GM12878 (cell line): ENCODE measurements around the gene KHDC1. TPM values are rescaled to one million over a fixed set of nuclear protein-coding genes. Genes with fewer than 3 reads are reported as not detected.

ENCODE experiments used
- ATAC-seq: fragments of 200-7000 bp; cut with Tn5 transposase; 3 replicates; pipeline ENCODE4 v1.9.1; 2020; ENCODE audit warnings: mild to moderate bottlenecking, moderate library complexity
- BruUV-seq: library from RNA; stranded (reverse); fragments of 400-500 nt; replicated peaks from 2 replicates; lab custom pipeline; 2021; lab: Mats Ljungman, UMichigan
- CTCF ChIA-PET: fragments of 300-600 bp; sonication (Branson Sonifier 250); formaldehyde crosslinking; extraction: SDS; loops from one replicate; lab custom pipeline; 2021; ENCODE audit warnings: inconsistent platforms; lab: Yijun Ruan, JAX
- POLR2A ChIA-PET: fragments of 350-600 bp; formaldehyde crosslinking; extraction: SDS; loops from one replicate; lab custom pipeline; 2021; ENCODE audit warnings: inconsistent platforms; lab: Charles Lee
- RAD21 ChIA-PET: fragments of 300-600 bp; sonication (Branson Sonifier 250); formaldehyde crosslinking; loops from one replicate; lab custom pipeline; 2023; ENCODE audit warnings: antibody characterized with exemption; ENCODE audit not compliant: unreplicated experiment; lab: Charles Lee
- SMC1A ChIA-PET: fragments of 300-600 bp; sonication (Branson Sonifier 250); formaldehyde crosslinking; loops from one replicate; lab custom pipeline; 2023; ENCODE audit not compliant: unreplicated experiment, uncharacterized antibody; lab: Charles Lee
- DNase-seq: peaks from one replicate; pipeline ENCODE4 v3.0.0-alpha.2; 2011; ENCODE audit warnings: low read depth, low spot score
- FAIRE-seq: peaks from 3 replicates; lab custom pipeline; 2011; peaks lifted over from hg19 to GRCh38; lab: Jason Lieb, UNC
- H2AFZ ChIP-seq: 2 replicates; pipeline ENCODE4 v1.6.0; 2011; ENCODE audit warnings: low read depth, low read length, control low read depth; ENCODE audit not compliant: control insufficient read depth
- H3K27ac ChIP-seq: 2 replicates; pipeline ENCODE4 v1.5.1; 2011; ENCODE audit warnings: control low read depth; ENCODE audit not compliant: control insufficient read depth, insufficient read depth
- H3K27me3 ChIP-seq, 2 experiments: replicated peaks in 1 of 2; 2 replicates each; pipeline versions ENCODE4 v1.6.0 to v1.6.1; 2011; ENCODE audit warnings: low read length in 1 of 2; ENCODE audit not compliant: control insufficient read depth in 2 of 2, insufficient read depth in 2 of 2
- H3K36me3 ChIP-seq, 2 experiments: 2 replicates each; pipeline ENCODE4 v1.5.1; 2011; ENCODE audit warnings: low read length in 1 of 2; ENCODE audit not compliant: control insufficient read depth in 2 of 2, insufficient read depth in 2 of 2
- H3K4me1 ChIP-seq: 2 replicates; pipeline ENCODE4 v1.6.1; 2011; ENCODE audit warnings: mild to moderate bottlenecking, low read length, moderate library complexity, mixed read lengths; ENCODE audit not compliant: control insufficient read depth, insufficient read depth
- H3K4me2 ChIP-seq: 2 replicates; pipeline ENCODE4 v1.6.0; 2011; ENCODE audit warnings: control low read depth; ENCODE audit not compliant: control insufficient read depth, insufficient read depth
- H3K4me3 ChIP-seq: fragments of 200-600 bp; sonication (generic); 2 replicates; pipeline ENCODE4 v1.5.1; 2016
- H3K79me2 ChIP-seq: 2 replicates; pipeline ENCODE4 v1.6.0; 2011; ENCODE audit warnings: low read length; ENCODE audit not compliant: control insufficient read depth, insufficient read depth
- H3K9ac ChIP-seq: 2 replicates; pipeline ENCODE4 v1.8.0; 2011; ENCODE audit warnings: low read length, control low read depth, mixed read lengths; ENCODE audit not compliant: control insufficient read depth, insufficient read depth
- H3K9me3 ChIP-seq: replicated peaks from 3 replicates; pipeline ENCODE4 v1.5.1; 2011; ENCODE audit warnings: mild to moderate bottlenecking, low read length; ENCODE audit not compliant: control insufficient read depth, insufficient read depth
- H4K20me1 ChIP-seq: 2 replicates; pipeline ENCODE4 v1.6.0; 2011; ENCODE audit not compliant: control insufficient read depth, insufficient read depth
- BCL3 ChIP-seq: IDR thresholded peaks from 2 replicates; pipeline ENCODE4 v1.6.1; 2011; ENCODE audit warnings: borderline replicate concordance, low read depth, mild to moderate bottlenecking, moderate library complexity, low read length; ENCODE audit not compliant: insufficient read depth, poor library complexity, severe bottlenecking
- EED ChIP-seq: sonication (generic); IDR thresholded peaks from 2 replicates; pipeline ENCODE4 v1.6.1; 2016; ENCODE audit warnings: antibody characterized with exemption, low read depth
- ETV6 ChIP-seq, 2 experiments: fragments of 450-650 bp in 1 of 2; IDR thresholded peaks in 1 of 2; conservative IDR thresholded peaks in 1 of 2; 2 replicates each; pipeline ENCODE4 v1.6.1; 2014; ENCODE audit warnings: antibody characterized with exemption in 1 of 2, borderline replicate concordance in 1 of 2, low read depth in 1 of 2, mild to moderate bottlenecking in 1 of 2, moderate library complexity in 1 of 2
- FOXM1 ChIP-seq: IDR thresholded peaks from 2 replicates; pipeline ENCODE4 v1.6.1; 2012; ENCODE audit warnings: low read depth, mild to moderate bottlenecking, inconsistent platforms, low read length, moderate library complexity
- HDAC6 ChIP-seq: fragments of 200-600 bp; sonication (generic); IDR thresholded peaks from one replicate; pipeline ENCODE4 v1.8.0; 2017; ENCODE audit warnings: antibody characterized with exemption; ENCODE audit not compliant: unreplicated experiment
- IKZF1 ChIP-seq: fragments of 450-650 bp; conservative IDR thresholded peaks from 2 replicates; pipeline ENCODE4 v1.6.1; 2017; ENCODE audit warnings: antibody characterized with exemption, mild to moderate bottlenecking
- IKZF2 ChIP-seq, 2 experiments: fragments of 450-650 bp; IDR thresholded peaks; 2 replicates each; pipeline ENCODE4 v1.6.1; 2017; ENCODE audit warnings: mild to moderate bottlenecking in 2 of 2, moderate library complexity in 2 of 2
- JUND ChIP-seq: IDR thresholded peaks from 2 replicates; pipeline ENCODE4 v1.6.1; 2012; ENCODE audit warnings: low read depth, mild to moderate bottlenecking, low read length, improper control_type of control experiment, moderate library complexity
- NFYA ChIP-seq: IDR thresholded peaks from 2 replicates; pipeline ENCODE4 v1.6.1; 2011; ENCODE audit warnings: low read depth, mild to moderate bottlenecking, low read length, improper control_type of control experiment, borderline replicate concordance
- NKRF ChIP-seq: fragments of 450-650 bp; conservative IDR thresholded peaks from 2 replicates; pipeline ENCODE4 v1.6.1; 2017; ENCODE audit warnings: mild to moderate bottlenecking, moderate library complexity
- NR2C1 ChIP-seq: fragments of 450-650 bp; IDR thresholded peaks from 2 replicates; pipeline ENCODE4 v1.6.1; 2017; ENCODE audit warnings: antibody characterized with exemption, mild to moderate bottlenecking, moderate library complexity
- NRF1 ChIP-seq: conservative IDR thresholded peaks from 2 replicates; pipeline ENCODE4 v1.6.1; 2011; ENCODE audit warnings: mild to moderate bottlenecking, low read depth, low read length, improper control_type of control experiment
- POLR2AphosphoS2 ChIP-seq: IDR thresholded peaks from 2 replicates; pipeline ENCODE4 v1.6.1; 2011; ENCODE audit warnings: low read depth, mild to moderate bottlenecking, low read length, improper control_type of control experiment, moderate library complexity
- RUNX3 ChIP-seq: IDR thresholded peaks from 2 replicates; pipeline ENCODE4 v1.6.1; 2012; ENCODE audit warnings: low read length, inconsistent platforms
- SMAD5 ChIP-seq: IDR thresholded peaks from 2 replicates; pipeline ENCODE4 v1.6.1; 2016; ENCODE audit warnings: antibody characterized with exemption, low read depth
- TAF1 ChIP-seq: IDR thresholded peaks from 2 replicates; pipeline ENCODE4 v1.6.1; 2011; ENCODE audit warnings: mild to moderate bottlenecking, low read depth, low read length, borderline replicate concordance
- YBX1 ChIP-seq: fragments of 450-650 bp; IDR thresholded peaks from 2 replicates; pipeline ENCODE4 v1.6.1; 2016; ENCODE audit warnings: antibody characterized with exemption
- YY1 ChIP-seq: IDR thresholded peaks from 2 replicates; pipeline ENCODE4 v1.6.1; 2011; ENCODE audit warnings: low read depth, mild to moderate bottlenecking, low read length
- ZNF24 ChIP-seq: fragments of 450-650 bp; IDR thresholded peaks from 2 replicates; pipeline ENCODE4 v1.6.1; 2017; ENCODE audit warnings: antibody characterized with exemption, mild to moderate bottlenecking
- WGBS: methylation state at CpG from one replicate; pipeline ENCODE4 v1.1.6; 2016; ENCODE audit warnings: low lambda C conversion rate; ENCODE audit not compliant: insufficient replicate concordance, insufficient coverage; ENCODE audit errors: missing lambda C conversion rate; 5-methylcytosine and 5-hydroxymethylcytosine counted together
- in situ Hi-C: fragments of 300-500 bp; cut with MboI; formaldehyde crosslinking; loops from 9 replicates; pipeline ENCODE4 v1.14.3; 2018; ENCODE audit warnings: mixed read lengths
- intact Hi-C: fragments of 100-400 bp; cut with micrococcal nuclease; formaldehyde crosslinking; loops from one replicate; pipeline ENCODE4 v1.14.2; 2022; ENCODE audit not compliant: unreplicated experiment
- polyA plus RNA-seq, 11 experiments: library from polyadenylated mRNA; depleted of rRNA in 4 of 11; unstranded in 6 of 11; stranded (reverse) in 5 of 11; fragments of >200 nt; fragmentation: Nextera tagmentation in 4 of 11; fragmentation: Illumina TruSeq in 1 of 11; extraction: Ambion mirVana in 4 of 11; extraction: Trizol in 1 of 11; gene quantifications; 1 replicate in 1 of 11; 2 replicates in 10 of 11; pipeline versions ENCODE4 v1.2.1 to v1.2.3, GENCODE V29; 2011 to 2016; ENCODE audit warnings: inconsistent platforms in 2 of 11, missing spikeins in 2 of 11, low read depth in 1 of 11
- total RNA-seq, 4 experiments: library from RNA; depleted of rRNA in 3 of 4; stranded (reverse); fragments of >200 nt in 3 of 4; fragmentation: Illumina TruSeq in 1 of 4; extraction: Trizol in 1 of 4; gene quantifications; 2 replicates each; pipeline versions ENCODE4 v1.2.1 to v1.2.3, GENCODE V29; 2013 to 2021
- TF ChIP-seq, protein P1 (sequence below): IDR thresholded peaks from 2 replicates; pipeline ENCODE4 v1.6.1; 2012; ENCODE audit warnings: low read depth, low read length, improper control_type of control experiment

KHDC1 gene
- total and polyA plus RNA-seq, 10 of the 15 experiments (the other 5 are each of a cell fraction or from before 2014, with no cell fraction given) = 3.3 to 8.7 (median 6.3) TPM

DNA sequence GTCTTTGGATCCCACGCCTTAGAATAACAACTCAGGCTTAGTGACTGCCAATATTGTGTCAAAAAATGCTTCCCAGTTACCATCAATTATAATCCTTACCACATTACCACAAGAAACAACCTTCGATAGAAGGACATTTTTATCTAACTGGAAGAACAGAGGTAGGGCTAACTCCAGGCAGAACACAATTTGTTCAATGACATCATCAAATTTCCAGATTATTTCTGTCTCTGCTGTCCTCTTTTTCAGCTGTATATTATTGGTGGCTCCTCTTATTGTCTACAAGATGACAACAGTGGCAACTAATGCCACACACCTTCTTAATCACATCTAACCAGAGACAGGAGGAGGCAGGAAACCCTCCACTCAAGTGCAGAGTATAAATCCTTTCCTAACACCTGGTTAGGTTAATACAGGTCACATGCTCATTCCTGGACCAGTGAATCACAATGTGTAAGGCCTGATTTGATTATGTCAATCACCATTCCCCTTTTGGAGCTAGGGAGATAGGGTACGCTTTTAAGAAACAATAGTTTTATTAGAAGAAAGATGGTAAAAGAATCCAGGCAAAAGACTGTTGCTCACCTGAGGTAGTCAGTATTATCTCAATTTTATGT lies 55.7 kb downstream of the KHDC1 start:
- intact Hi-C loops = no loop called here
- CTCF ChIA-PET = interaction anchor here (1.1 to 1.2 kb wide), 2 partner anchors 9 to 181 kb away, joined by 3 read pairs; no protein-coding TSS in a partner anchor
- SMC1A ChIA-PET = no interaction called here
- H3K27ac ChIP-seq = no peak overlapping the region
- H3K4me2 ChIP-seq = no peak overlapping the region
- WGBS = 47% methylated on average over 3 of the region's 3 CpGs
- RAD21 ChIA-PET = no interaction called here
- H2AFZ ChIP-seq = no peak overlapping the region
- no peaks in the 10 kb centered on the region; the same call in 1 of the 2 replicates for H4K20me1 ChIP-seq
- no peak overlapping the region for H3K4me3 ChIP-seq
- no peak for FAIRE-seq
- TF ChIP-seq FOXM1 (no peak), NRF1 (no peak), YBX1 (no peak), TAF1 (no peak), ETV6 (conservative IDR thresholded peaks at IDR 0.05 in 1 of 2, IDR thresholded peaks at IDR 0.05 in 1 of 2; ENCODE audit: borderline replicate concordance in 1 of 2, low read depth in 1 of 2) (no peak), IKZF1 (no peak), HDAC6 (no peak), RUNX3 (no peak), NR2C1 (no peak), NKRF (no peak), IKZF2 (IDR thresholded peaks at IDR 0.05) (no peak), EED (no peak), SMAD5 (no peak), JUND (no peak), NFYA (no peak), POLR2AphosphoS2 (no peak), ZNF24 (no peak), BCL3 (no peak), YY1 (no peak)
- TF ChIP-seq, protein P1, sequence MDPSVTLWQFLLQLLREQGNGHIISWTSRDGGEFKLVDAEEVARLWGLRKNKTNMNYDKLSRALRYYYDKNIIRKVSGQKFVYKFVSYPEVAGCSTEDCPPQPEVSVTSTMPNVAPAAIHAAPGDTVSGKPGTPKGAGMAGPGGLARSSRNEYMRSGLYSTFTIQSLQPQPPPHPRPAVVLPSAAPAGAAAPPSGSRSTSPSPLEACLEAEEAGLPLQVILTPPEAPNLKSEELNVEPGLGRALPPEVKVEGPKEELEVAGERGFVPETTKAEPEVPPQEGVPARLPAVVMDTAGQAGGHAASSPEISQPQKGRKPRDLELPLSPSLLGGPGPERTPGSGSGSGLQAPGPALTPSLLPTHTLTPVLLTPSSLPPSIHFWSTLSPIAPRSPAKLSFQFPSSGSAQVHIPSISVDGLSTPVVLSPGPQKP = no peak
- no peaks in the 10 kb centered on the region for H3K36me3 ChIP-seq
- no peak overlapping the region for H3K9ac ChIP-seq
- no peak for ATAC-seq
- BruUV-seq = no TSS peak
- no peaks in the 10 kb centered on the region for H3K9me3 ChIP-seq
- no peaks in the 10 kb centered on the region for H3K79me2 ChIP-seq
- in situ Hi-C loops = no loop called here
- POLR2A ChIA-PET = no interaction called here
- no peak for DNase-seq
- no peaks in the 10 kb centered on the region for H3K27me3 ChIP-seq
- H3K4me1 ChIP-seq = no peaks in the 10 kb centered on the region
